Neural progenitor cell (in vitro differentiated cells): ENCODE results near the gene CCDC182. TPM values are rescaled to one million over a fixed set of nuclear protein-coding genes. Genes with fewer than 3 reads are reported as not detected.

Source experiments
- DNase-seq: peaks from one replicate; pipeline ENCODE4 v3.0.0-alpha.2; 2016; ENCODE audit warnings: low spot score
- H2AFZ ChIP-seq: fragments of 200-600 bp; sonication (generic); replicated peaks from 2 replicates; pipeline ENCODE4 v1.6.1; 2016; ENCODE audit warnings: antibody characterized with exemption
- H3F3A ChIP-seq: fragments of 200-600 bp; sonication (generic); 2 replicates; pipeline ENCODE4 v1.6.1; 2016; ENCODE audit warnings: antibody characterized with exemption, low read depth
- H3K27ac ChIP-seq: fragments of 200-600 bp; sonication (generic); 2 replicates; pipeline ENCODE4 v1.5.1; 2016; ENCODE audit warnings: mild to moderate bottlenecking
- H3K27me3 ChIP-seq: fragments of 200-600 bp; sonication (generic); 2 replicates; pipeline ENCODE4 v1.6.1; 2016; ENCODE audit warnings: mild to moderate bottlenecking, moderate library complexity
- H3K36me3 ChIP-seq: fragments of 200-600 bp; sonication (generic); 2 replicates; pipeline ENCODE4 v1.5.1; 2016
- H3K4me1 ChIP-seq: fragments of 200-600 bp; sonication (generic); 2 replicates; pipeline ENCODE4 v1.6.1; 2016; ENCODE audit warnings: mixed run types
- H3K4me2 ChIP-seq: fragments of 200-600 bp; sonication (generic); 2 replicates; pipeline ENCODE4 v1.6.1; 2016
- H3K4me3 ChIP-seq: fragments of 200-600 bp; sonication (generic); 2 replicates; pipeline ENCODE4 v1.5.1; 2016
- H3K79me2 ChIP-seq: fragments of 200-600 bp; sonication (generic); 2 replicates; pipeline ENCODE4 v1.6.1; 2016; ENCODE audit warnings: low read depth
- H3K9ac ChIP-seq: fragments of 200-600 bp; sonication (generic); 2 replicates; pipeline ENCODE4 v1.6.1; 2016
- H3K9me3 ChIP-seq: fragments of 200-600 bp; sonication (generic); 2 replicates; pipeline ENCODE4 v1.5.1; 2016; ENCODE audit warnings: low read depth
- H4K20me1 ChIP-seq: fragments of 200-600 bp; sonication (generic); 2 replicates; pipeline ENCODE4 v1.6.1; 2016; ENCODE audit warnings: low read depth
- H3K27ac Mint-ChIP-seq: 3 replicates; pipeline ENCODE4 v1.8.0; 2021; ENCODE audit warnings: mixed read lengths
- H3K27me3 Mint-ChIP-seq: 2 replicates; pipeline ENCODE4 v1.8.0; 2022; ENCODE audit warnings: low read depth, mild to moderate bottlenecking, inconsistent platforms, moderate library complexity, mixed read lengths; ENCODE audit not compliant: insufficient read depth
- H3K36me3 Mint-ChIP-seq: 3 replicates; pipeline ENCODE4 v1.8.0; 2021; ENCODE audit warnings: mixed read lengths
- H3K4me1 Mint-ChIP-seq: 3 replicates; pipeline ENCODE4 v1.8.0; 2021; ENCODE audit warnings: mixed read lengths
- H3K4me3 Mint-ChIP-seq: 3 replicates; pipeline ENCODE4 v1.8.0; 2021; ENCODE audit warnings: mild to moderate bottlenecking, moderate library complexity, mixed read lengths
- H3K9me3 Mint-ChIP-seq: 3 replicates; pipeline ENCODE4 v1.8.0; 2020; ENCODE audit warnings: mixed read lengths
- CTCF ChIP-seq: fragments of 200-600 bp; sonication (generic); IDR thresholded peaks from 2 replicates; pipeline ENCODE4 v1.5.1; 2017; ENCODE audit warnings: antibody characterized with exemption, mild to moderate bottlenecking
- EZH2 ChIP-seq: fragments of 200-600 bp; sonication (generic); IDR thresholded peaks from 2 replicates; pipeline ENCODE4 v1.6.1; 2017; ENCODE audit warnings: antibody characterized with exemption, mild to moderate bottlenecking, moderate library complexity
- EZH2phosphoT487 ChIP-seq: fragments of 200-600 bp; sonication (generic); IDR thresholded peaks from 2 replicates; pipeline ENCODE4 v1.6.1; 2017; ENCODE audit warnings: antibody characterized with exemption
- total RNA-seq: library from RNA; depleted of rRNA; stranded (reverse); fragments of >200 nt; gene quantifications from 2 replicates; pipeline ENCODE4 v1.2.3, GENCODE V29; 2015; ENCODE audit warnings: low replicate concordance

CCDC182 gene
- total RNA-seq, 1 donor from 2014 or later = not detected

- H3K36me3 Mint-ChIP-seq = no peaks in the 10 kb centered on the region
Measured at GRCh38 chr17:57746221-57746620, 1.1 kb upstream of the CCDC182 start.

GRCh38 chr17:57744195-57745170, 616 bp downstream of the CCDC182 start:
- Histone ChIP-seq H3K27me3 (no peaks in the 10 kb centered on the region), H3K79me2 (no peaks in the 10 kb centered on the region), H3K9me3 (no peaks in the 10 kb centered on the region), H3K4me3 (no peak overlapping the region), H3F3A (peaks cover 4% of the 10 kb centered on the region), H3K9ac (no peak overlapping the region), H3K4me1 (no peaks in the 10 kb centered on the region), H2AFZ (no peak overlapping the region), H3K4me2 (no peak overlapping the region), H3K36me3 (no peaks in the 10 kb centered on the region), H3K27ac (no peak overlapping the region), H4K20me1 (no peaks in the 10 kb centered on the region)
- no peaks in the 10 kb centered on the region for H3K36me3 Mint-ChIP-seq
- no peak overlapping the region for H3K27ac Mint-ChIP-seq
- no peak for DNase-seq
- peaks cover 4% of the 10 kb centered on the region for H3K27me3 Mint-ChIP-seq
- H3K4me3 Mint-ChIP-seq = no peak overlapping the region
- TF ChIP-seq CTCF (no peak), EZH2 (no peak), EZH2phosphoT487 (no peak)
- H3K4me1 Mint-ChIP-seq = peaks cover 14% of the 10 kb centered on the region
- H3K9me3 Mint-ChIP-seq = peaks cover 6% of the 10 kb centered on the region

More at GRCh38 chr17:57746221-57746620, 1.1 kb upstream of the CCDC182 start:
- no peak overlapping the region for H3K27ac ChIP-seq
- Mint-ChIP-seq H3K27me3 (peaks cover 9% of the 10 kb centered on the region), H3K27ac (no peak overlapping the region), H3K4me1 (peaks cover 15% of the 10 kb centered on the region), H3K9me3 (peaks cover 6% of the 10 kb centered on the region), H3K4me3 (no peak overlapping the region)
- no peaks in the 10 kb centered on the region for H3K9me3 ChIP-seq
- H3K9ac ChIP-seq = no peak overlapping the region
- H3K27me3 ChIP-seq = no peaks in the 10 kb centered on the region
- H3K4me1 ChIP-seq = no peaks in the 10 kb centered on the region
- peaks cover 4% of the 10 kb centered on the region for H3F3A ChIP-seq
- no peak overlapping the region for H3K4me2 ChIP-seq
- no peaks in the 10 kb centered on the region for H3K79me2 ChIP-seq
- TF ChIP-seq EZH2 (no peak), EZH2phosphoT487 (no peak)
- no peak overlapping the region for H3K4me3 ChIP-seq
- H2AFZ ChIP-seq = no peak overlapping the region
- H3K36me3 ChIP-seq = no peaks in the 10 kb centered on the region
- no peaks in the 10 kb centered on the region for H4K20me1 ChIP-seq
- no peak for DNase-seq

- Histone ChIP-seq H2AFZ (no peak overlapping the region), H3K4me3 (no peak overlapping the region), H3K4me1 (no peaks in the 10 kb centered on the region), H3K9me3 (no peaks in the 10 kb centered on the region), H4K20me1 (no peaks in the 10 kb centered on the region), H3K36me3 (no peaks in the 10 kb centered on the region), H3K79me2 (no peaks in the 10 kb centered on the region), H3K27me3 (no peaks in the 10 kb centered on the region), H3F3A (peaks cover 4% of the 10 kb centered on the region), H3K9ac (no peak overlapping the region), H3K4me2 (no peak overlapping the region), H3K27ac (no peak overlapping the region)
- Mint-ChIP-seq H3K4me3 (no peak overlapping the region), H3K4me1 (peaks cover 16% of the 10 kb centered on the region), H3K27ac (no peak overlapping the region), H3K27me3 (no peaks in the 10 kb centered on the region), H3K9me3 (no peaks in the 10 kb centered on the region), H3K36me3 (no peaks in the 10 kb centered on the region)
- no peak for TF ChIP-seq EZH2
- TF ChIP-seq CTCF = no peak
- no peak for TF ChIP-seq EZH2phosphoT487
- no peak for DNase-seq
Measured at GRCh38 chr17:57740235-57740528, 4.9 kb downstream of the CCDC182 start.
